Neuron (in vitro differentiated cells): Measurements from ENCODE around the gene EFNA1.
"Not testable (repeated sequence)": the region's sequence is repeated elsewhere in the genome, so short reads cannot be mapped to it uniquely, and the experiment has no call there.

Source experiments
- H2AFZ ChIP-seq: one replicate; pipeline ENCODE4 v1.6.1; 2013; ENCODE audit warnings: low read depth, mild to moderate bottlenecking, inconsistent platforms, low read length, moderate library complexity
- H3K27me3 ChIP-seq: one replicate; pipeline ENCODE4 v1.6.1; 2013; ENCODE audit warnings: low read length; ENCODE audit not compliant: insufficient read depth
- H3K36me3 ChIP-seq: one replicate; pipeline ENCODE4 v1.6.1; 2013; ENCODE audit warnings: low read length; ENCODE audit not compliant: insufficient read depth
- H3K4me1 ChIP-seq: one replicate; pipeline ENCODE4 v1.6.1; 2013; ENCODE audit warnings: low read length; ENCODE audit not compliant: insufficient read depth
- H3K4me3 ChIP-seq: 2 replicates; pipeline ENCODE4 v1.5.1; 2013; ENCODE audit warnings: mild to moderate bottlenecking, low read length, moderate library complexity
- H3K9me3 ChIP-seq: one replicate; pipeline ENCODE4 v1.6.1; 2013; ENCODE audit warnings: low read length

The EFNA1 gene

GRCh38 chr1:155133799-155134281, 6.2 kb downstream of the EFNA1 start:
- H3K4me3 ChIP-seq: no peak overlapping the region
- peaks cover 36% of the 10 kb centered on the region for H3K4me1 ChIP-seq
- peaks cover 10% of the 10 kb centered on the region for H3K27me3 ChIP-seq
- peaks cover 7% of the 10 kb centered on the region for H3K36me3 ChIP-seq
- no peak overlapping the region for H2AFZ ChIP-seq
- H3K9me3 ChIP-seq: no peaks in the 10 kb centered on the region

GRCh38 chr1:155134322-155134721, 6.6 kb downstream of the EFNA1 start:
- H3K4me1 ChIP-seq: peaks cover 31% of the 10 kb centered on the region
- H3K9me3 ChIP-seq: no peaks in the 10 kb centered on the region
- peak overlapping the region; percentile 91 for H3K4me3 ChIP-seq
- H3K27me3 ChIP-seq: peaks cover 5% of the 10 kb centered on the region
- H2AFZ ChIP-seq: no peak overlapping the region
- H3K36me3 ChIP-seq: peaks cover 7% of the 10 kb centered on the region

DNA sequence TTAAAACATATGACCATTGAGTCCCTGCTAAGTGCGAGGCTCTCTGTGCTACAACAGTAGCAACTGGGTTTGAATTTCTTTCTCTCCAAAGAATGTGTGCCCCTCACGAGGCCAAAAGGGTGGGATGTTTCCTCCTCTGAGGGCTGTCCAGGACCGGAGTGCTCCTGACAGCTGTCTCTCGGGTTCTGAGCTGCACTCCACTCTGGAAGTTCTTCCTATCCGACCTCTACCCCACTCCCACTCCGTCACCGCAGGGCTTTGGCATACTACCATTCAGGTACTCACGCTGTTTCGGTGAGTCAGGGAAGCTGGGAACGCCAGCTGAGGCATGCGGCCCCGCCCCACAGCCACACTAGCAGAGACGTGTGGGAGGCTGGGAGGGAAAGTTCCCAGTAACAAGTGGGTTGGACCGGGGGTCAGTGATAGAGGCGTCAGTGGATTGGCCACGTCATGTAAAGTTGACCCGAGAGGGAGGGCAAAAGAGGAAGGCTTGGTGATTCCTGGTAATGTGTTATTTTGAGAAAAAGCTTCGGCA, 7.3 kb downstream of the EFNA1 start:
- Histone ChIP-seq H3K36me3 (peaks cover 7% of the 10 kb centered on the region), H3K27me3 (no peaks in the 10 kb centered on the region), H3K9me3 (no peaks in the 10 kb centered on the region), H3K4me3 (peak overlapping the region; percentile 91), H2AFZ (peak overlapping the region; percentile 56), H3K4me1 (peaks cover 28% of the 10 kb centered on the region)

- peak within 1 kb of the TSS; percentile 56 for H2AFZ ChIP-seq
- peaks cover 24% of the 10 kb centered on the region for H3K4me1 ChIP-seq
- no peaks in the 10 kb centered on the region for H3K9me3 ChIP-seq
- H3K36me3 ChIP-seq: peaks cover 7% of the 10 kb centered on the region
- peak within 1 kb of the TSS; percentile 91 for H3K4me3 ChIP-seq
- H3K27me3 ChIP-seq: no peaks in the 10 kb centered on the region
Measured at GRCh38 chr1:155135415-155136028, 7.8 kb downstream of the EFNA1 start, which contains the start of gene SLC50A1. Gene SLC50A1 (plus strand): TSS chr1:155135852. CDS start chr1:155135912, 60 bp downstream.

- no peaks in the 10 kb centered on the region for H3K9me3 ChIP-seq
- H2AFZ ChIP-seq: no peak overlapping the region
- peaks cover 7% of the 10 kb centered on the region for H3K36me3 ChIP-seq
Measured at GRCh38 chr1:155136748-155137147, 9.1 kb downstream of the EFNA1 start.

DNA sequence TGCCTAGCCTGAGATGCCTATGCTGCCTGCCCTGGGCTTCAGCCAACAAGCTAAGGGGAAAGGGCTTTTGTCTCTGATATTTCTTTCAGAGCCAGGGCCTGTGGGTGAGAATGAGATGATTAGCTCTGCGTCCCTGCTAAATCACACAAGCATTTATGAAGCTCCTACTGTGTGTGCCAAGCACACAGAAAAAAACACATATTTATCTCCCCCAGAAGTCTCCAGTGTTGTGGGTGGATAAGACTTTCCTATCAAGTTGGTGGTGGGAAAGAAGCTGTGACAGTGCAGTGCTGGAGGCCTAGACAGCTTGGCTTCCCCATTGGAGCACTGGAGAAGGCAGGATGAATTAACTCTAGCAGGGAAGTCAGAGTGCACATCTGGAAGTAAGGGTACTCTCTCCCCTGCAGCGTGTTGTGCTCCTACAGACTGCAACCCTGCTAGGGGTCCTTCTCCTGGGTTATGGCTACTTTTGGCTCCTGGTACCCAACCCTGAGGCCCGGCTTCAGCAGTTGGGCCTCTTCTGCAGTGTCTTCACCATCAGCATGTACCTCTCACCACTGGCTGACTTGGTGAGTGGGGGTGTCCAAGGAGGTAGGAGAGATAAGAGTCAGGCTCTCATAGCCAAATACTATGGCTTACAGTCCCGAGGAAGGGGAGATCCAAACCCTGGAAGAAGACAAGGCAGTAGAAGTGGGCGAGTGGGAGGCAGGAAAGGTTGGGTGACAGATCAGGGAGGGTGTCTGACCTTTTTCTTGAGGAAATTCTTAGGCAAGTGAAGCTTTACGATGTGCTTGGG, 9.7 kb downstream of the EFNA1 start:
- H2AFZ ChIP-seq: no peak overlapping the region
- no peak overlapping the region for H3K4me3 ChIP-seq
- peaks cover 7% of the 10 kb centered on the region for H3K36me3 ChIP-seq
- no peaks in the 10 kb centered on the region for H3K9me3 ChIP-seq
- H3K27me3 ChIP-seq: no peaks in the 10 kb centered on the region
- H3K4me1 ChIP-seq: peaks cover 23% of the 10 kb centered on the region

More at GRCh38 chr1:155136748-155137147, 9.1 kb downstream of the EFNA1 start:
- Histone ChIP-seq H3K4me3 (peak overlapping the region; percentile 7), H3K4me1 (peaks cover 23% of the 10 kb centered on the region), H3K27me3 (no peaks in the 10 kb centered on the region)

GRCh38 chr1:155139895-155140629, 12.4 kb downstream of the EFNA1 start, which contains the start of gene DPM3:
Gene DPM3 (minus strand): TSS chr1:155140531. CDS start chr1:155140240, 291 bp downstream.
- Histone ChIP-seq H2AFZ (peak within 1 kb of the TSS; percentile 94), H3K36me3 (peaks cover 7% of the 10 kb centered on the region), H3K4me1 (peaks cover 13% of the 10 kb centered on the region), H3K9me3 (no peaks in the 10 kb centered on the region), H3K4me3 (peak within 1 kb of the TSS; percentile 94), H3K27me3 (no peaks in the 10 kb centered on the region)

DNA sequence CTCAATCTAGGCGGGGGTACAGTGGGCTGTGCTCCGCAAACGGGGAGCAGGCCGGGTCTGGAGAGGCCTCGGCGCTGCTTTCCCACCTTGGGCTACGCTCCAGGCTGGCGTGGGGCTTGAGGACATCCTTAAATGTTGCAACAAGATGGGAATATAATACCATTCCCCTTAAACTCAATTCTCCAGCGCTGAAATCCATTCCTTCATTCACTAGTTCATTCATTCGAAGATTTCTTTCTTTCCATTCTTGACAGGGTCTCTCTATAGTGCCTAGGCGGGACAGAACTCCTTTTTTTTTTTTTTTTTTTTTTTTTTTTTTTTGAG, 12.9 kb downstream of the EFNA1 start:
- Histone ChIP-seq H3K36me3 (peaks cover 7% of the 10 kb centered on the region), H3K27me3 (no peaks in the 10 kb centered on the region), H3K4me3 (peak overlapping the region; percentile 94), H3K4me1 (peaks cover 10% of the 10 kb centered on the region), H2AFZ (peak overlapping the region; percentile 94), H3K9me3 (no peaks in the 10 kb centered on the region)

- H3K9me3 ChIP-seq: no peaks in the 10 kb centered on the region
- peaks cover 9% of the 10 kb centered on the region for H3K4me1 ChIP-seq
- H3K4me3 ChIP-seq: no peak overlapping the region
- peaks cover 7% of the 10 kb centered on the region for H3K36me3 ChIP-seq
- no peaks in the 10 kb centered on the region for H3K27me3 ChIP-seq
- no peak overlapping the region for H2AFZ ChIP-seq
Measured at GRCh38 chr1:155141749-155142148, 14.1 kb downstream of the EFNA1 start.

- Histone ChIP-seq H2AFZ (no peak overlapping the region), H3K36me3 (no peaks in the 10 kb centered on the region), H3K4me3 (no peak overlapping the region), H3K9me3 (no peaks in the 10 kb centered on the region), H3K27me3 (no peaks in the 10 kb centered on the region), H3K4me1 (peaks cover 4% of the 10 kb centered on the region)
Measured at GRCh38 chr1:155145491-155145890, 17.8 kb downstream of the EFNA1 start.

GRCh38 chr1:155155996-155156643, 28.4 kb downstream of the EFNA1 start:
- H3K4me3 ChIP-seq, H2AFZ ChIP-seq, H3K9me3 ChIP-seq, H3K27me3 ChIP-seq, H3K4me1 ChIP-seq, H3K36me3 ChIP-seq: not testable (repeated sequence)

GRCh38 chr1:155158991-155159390, 31.3 kb downstream of the EFNA1 start:
- Histone ChIP-seq H2AFZ (no peak overlapping the region), H3K4me1 (no peaks in the 10 kb centered on the region), H3K36me3 (no peaks in the 10 kb centered on the region), H3K27me3 (peaks cover 9% of the 10 kb centered on the region), H3K4me3 (no peak overlapping the region), H3K9me3 (no peaks in the 10 kb centered on the region)
